Endothelial cell of umbilical vein (primary cell): ENCODE measurements around the gene ADCY5.

Experiments used
- EZH2 ChIP-seq: IDR thresholded peaks from 2 replicates; pipeline ENCODE4 v1.6.1; 2012; ENCODE audit warnings: borderline replicate concordance, low read depth, mild to moderate bottlenecking, moderate library complexity, low read length, inconsistent platforms; ENCODE audit not compliant: severe bottlenecking
- FOS ChIP-seq: IDR thresholded peaks from 2 replicates; pipeline ENCODE4 v1.6.1; 2011; ENCODE audit warnings: mild to moderate bottlenecking, low read length, moderate library complexity, borderline replicate concordance; ENCODE audit not compliant: insufficient read depth
- GATA2 ChIP-seq: IDR thresholded peaks from 2 replicates; pipeline ENCODE4 v1.7.0; 2011; ENCODE audit warnings: low read depth, mild to moderate bottlenecking, moderate library complexity, mixed read lengths, low read length; ENCODE audit not compliant: insufficient read length, insufficient read depth
- JUN ChIP-seq: IDR thresholded peaks from 2 replicates; pipeline ENCODE4 v1.6.1; 2011; ENCODE audit warnings: borderline replicate concordance, low read depth; ENCODE audit not compliant: insufficient read length, insufficient read depth
- POLR2A ChIP-seq: IDR thresholded peaks from 2 replicates; pipeline ENCODE4 v1.6.1; 2012; ENCODE audit warnings: low read depth, mild to moderate bottlenecking, control low read depth, low read length
- POLR2AphosphoS5 ChIP-seq: IDR thresholded peaks from 2 replicates; pipeline ENCODE4 v1.6.1; 2012; ENCODE audit warnings: low read depth, mild to moderate bottlenecking, control low read depth, low read length, moderate library complexity; ENCODE audit not compliant: insufficient read depth
- TF ChIP-seq, protein P1 (sequence below): IDR thresholded peaks from 2 replicates; pipeline ENCODE4 v1.6.1; 2011; ENCODE audit not compliant: insufficient read depth, insufficient read length
- TF ChIP-seq, protein P2 (sequence below), 2 donors: IDR thresholded peaks; 1 replicate in 1 of 2; 2 replicates in 1 of 2; pipeline ENCODE4 v1.5.1; 2011; ENCODE audit warnings: low read length in 2 of 2, mild to moderate bottlenecking in 2 of 2, moderate library complexity in 2 of 2, control low read depth in 1 of 2, inconsistent platforms in 1 of 2, low read depth in 1 of 2; ENCODE audit not compliant: insufficient read depth in 1 of 2; ENCODE audit errors: extremely low read depth in 1 of 2

DNA sequence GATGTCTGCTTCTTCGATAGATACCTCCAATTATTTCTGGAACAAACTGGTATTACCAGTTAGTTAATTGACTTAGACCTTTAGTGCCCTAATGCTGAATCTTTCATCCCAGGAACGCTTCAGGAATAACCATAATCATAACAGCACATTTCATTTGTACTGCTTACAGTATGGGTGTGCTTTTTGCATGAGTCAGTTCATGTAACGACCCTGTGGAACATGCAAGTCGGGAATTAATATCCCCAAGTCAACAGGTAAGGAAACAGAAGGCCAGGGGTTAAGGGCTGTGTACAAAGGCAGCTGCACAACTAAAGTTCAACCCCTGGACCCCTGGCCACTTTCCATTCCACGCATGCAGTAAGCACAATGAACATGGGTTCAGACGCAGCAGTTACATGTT is 49.2 kb downstream of the ADCY5 start:
- TF ChIP-seq, protein P1, sequence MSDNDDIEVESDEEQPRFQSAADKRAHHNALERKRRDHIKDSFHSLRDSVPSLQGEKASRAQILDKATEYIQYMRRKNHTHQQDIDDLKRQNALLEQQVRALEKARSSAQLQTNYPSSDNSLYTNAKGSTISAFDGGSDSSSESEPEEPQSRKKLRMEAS = no peak
- TF ChIP-seq, protein P2, sequence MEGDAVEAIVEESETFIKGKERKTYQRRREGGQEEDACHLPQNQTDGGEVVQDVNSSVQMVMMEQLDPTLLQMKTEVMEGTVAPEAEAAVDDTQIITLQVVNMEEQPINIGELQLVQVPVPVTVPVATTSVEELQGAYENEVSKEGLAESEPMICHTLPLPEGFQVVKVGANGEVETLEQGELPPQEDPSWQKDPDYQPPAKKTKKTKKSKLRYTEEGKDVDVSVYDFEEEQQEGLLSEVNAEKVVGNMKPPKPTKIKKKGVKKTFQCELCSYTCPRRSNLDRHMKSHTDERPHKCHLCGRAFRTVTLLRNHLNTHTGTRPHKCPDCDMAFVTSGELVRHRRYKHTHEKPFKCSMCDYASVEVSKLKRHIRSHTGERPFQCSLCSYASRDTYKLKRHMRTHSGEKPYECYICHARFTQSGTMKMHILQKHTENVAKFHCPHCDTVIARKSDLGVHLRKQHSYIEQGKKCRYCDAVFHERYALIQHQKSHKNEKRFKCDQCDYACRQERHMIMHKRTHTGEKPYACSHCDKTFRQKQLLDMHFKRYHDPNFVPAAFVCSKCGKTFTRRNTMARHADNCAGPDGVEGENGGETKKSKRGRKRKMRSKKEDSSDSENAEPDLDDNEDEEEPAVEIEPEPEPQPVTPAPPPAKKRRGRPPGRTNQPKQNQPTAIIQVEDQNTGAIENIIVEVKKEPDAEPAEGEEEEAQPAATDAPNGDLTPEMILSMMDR (IDR thresholded peaks at IDR 0.05; ENCODE audit: extremely low read depth in 1 of 2, insufficient read depth in 1 of 2, low read depth in 1 of 2, low read length in 2 of 2) = no peak
- TF ChIP-seq POLR2AphosphoS5 (no peak), POLR2A (no peak), JUN (no peak), GATA2 (no peak), FOS (no peak), EZH2 (no peak)
